K562 (cell line): ENCODE results near the gene CXXC4. TPM values are rescaled to one million over a fixed set of nuclear protein-coding genes. Genes with fewer than 3 reads are reported as not detected.

ENCODE experiments used
- ATAC-seq: fragments of 200-7000 bp; cut with Tn5 transposase; 3 replicates; pipeline ENCODE4 v1.9.1; 2020; ENCODE audit warnings: moderate library complexity
- BruUV-seq: library from RNA; stranded (reverse); fragments of 400-500 nt; replicated peaks from 2 replicates; lab custom pipeline; 2021; lab: Mats Ljungman, UMichigan
- CTCF ChIA-PET: fragments of 300-600 bp; formaldehyde crosslinking; extraction: SDS; loops from one replicate; lab custom pipeline; 2021; ENCODE audit warnings: low intra/inter-chr PET ratio; lab: Yijun Ruan, JAX
- POLR2A ChIA-PET: fragments of 300-600, 350-650 bp; sonication (Branson Sonifier 250); formaldehyde crosslinking; extraction: SDS; loops from one replicate; lab custom pipeline; 2021; ENCODE audit warnings: antibody characterized with exemption, inconsistent platforms; lab: Yijun Ruan, JAX
- DNase-seq, 4 experiments: peaks; one replicate each; pipeline versions ENCODE4 v3.0.0 to v3.0.0-alpha.2; 2011 to 2018; ENCODE audit warnings: low spot score in 3 of 4, mixed read lengths in 3 of 4; ENCODE audit errors: extremely low read depth in 1 of 4
- FAIRE-seq: peaks from 2 replicates; lab custom pipeline; 2011; peaks lifted over from hg19 to GRCh38; lab: Jason Lieb, UNC
- H2AFZ ChIP-seq: 2 replicates; pipeline ENCODE4 v1.6.0; 2011; ENCODE audit warnings: low read depth, low read length, control low read depth, inconsistent platforms
- H3K27ac ChIP-seq: fragments of 200-600 bp; 3 replicates; pipeline ENCODE4 v1.8.0; 2011; ENCODE audit warnings: low read depth, mild to moderate bottlenecking, control low read depth, inconsistent platforms, low read length, moderate library complexity, mixed read lengths; ENCODE audit errors: extremely low read depth
- H3K27me3 ChIP-seq, 2 experiments: fragments of 300-600 bp in 1 of 2; 2 replicates in 1 of 2; 3 replicates in 1 of 2; pipeline versions ENCODE4 v1.6.0 to v1.8.0; 2011; ENCODE audit warnings: inconsistent platforms in 2 of 2, low read length in 2 of 2, mild to moderate bottlenecking in 1 of 2, mixed read lengths in 1 of 2, moderate library complexity in 1 of 2; ENCODE audit not compliant: control insufficient read depth in 2 of 2, insufficient read depth in 2 of 2
- H3K36me3 ChIP-seq: fragments of 300-600 bp; 3 replicates; pipeline ENCODE4 v1.8.0; 2011; ENCODE audit warnings: mild to moderate bottlenecking, low read length, inconsistent platforms; ENCODE audit not compliant: control insufficient read depth, insufficient read depth
- H3K4me1 ChIP-seq, 2 experiments: fragments of 200-600 bp in 1 of 2; replicated peaks in 1 of 2; 2 replicates in 1 of 2; 3 replicates in 1 of 2; pipeline versions ENCODE4 v1.5.1 to v1.8.0; 2011; ENCODE audit warnings: inconsistent platforms in 2 of 2, low read length in 2 of 2, mild to moderate bottlenecking in 1 of 2, mixed read lengths in 1 of 2, moderate library complexity in 1 of 2; ENCODE audit not compliant: control insufficient read depth in 2 of 2, insufficient read depth in 2 of 2
- H3K4me2 ChIP-seq: 2 replicates; pipeline ENCODE4 v1.6.1; 2011; ENCODE audit warnings: low read length, control low read depth, inconsistent platforms, mixed read lengths; ENCODE audit not compliant: insufficient read depth
- H3K4me3 ChIP-seq: fragments of 200-600 bp; sonication (generic), shearing (Covaris generic); 2 replicates; pipeline ENCODE4 v1.5.1; 2016; ENCODE audit warnings: control low read depth, inconsistent platforms
- H3K79me2 ChIP-seq: fragments of 200-600 bp; 3 replicates; pipeline ENCODE4 v1.8.0; 2011; ENCODE audit warnings: low read length, inconsistent platforms; ENCODE audit not compliant: control insufficient read depth, insufficient read depth
- H3K9ac ChIP-seq, 2 experiments: 2 replicates each; pipeline versions ENCODE4 v1.6.0 to v1.6.1; 2011; ENCODE audit warnings: low read depth in 2 of 2, low read length in 2 of 2, control low read depth in 1 of 2, inconsistent platforms in 1 of 2, mild to moderate bottlenecking in 1 of 2, mixed read lengths in 1 of 2; ENCODE audit not compliant: insufficient read depth in 1 of 2
- H3K9me1 ChIP-seq: one replicate; pipeline ENCODE4 v1.6.0; 2011; ENCODE audit warnings: inconsistent platforms, mild to moderate bottlenecking, low read length, moderate library complexity; ENCODE audit not compliant: control insufficient read depth, insufficient read depth
- H3K9me3 ChIP-seq: replicated peaks from 2 replicates; pipeline ENCODE4 v1.5.1; 2011; ENCODE audit warnings: low read depth, low read length, inconsistent platforms; ENCODE audit not compliant: control insufficient read depth, insufficient read depth
- H4K20me1 ChIP-seq: replicated peaks from 2 replicates; pipeline ENCODE4 v1.6.1; 2011; ENCODE audit warnings: low read length, inconsistent platforms, mixed read lengths; ENCODE audit not compliant: control insufficient read depth, insufficient read depth
- HLTF ChIP-seq: fragments of 450-650 bp; IDR thresholded peaks from 2 replicates; pipeline ENCODE4 v1.6.1; 2016
- ZKSCAN1 ChIP-seq: fragments of 150-350 bp; IDR thresholded peaks from 2 replicates; pipeline ENCODE4 v1.6.1; 2016; ENCODE audit warnings: low read depth, low read length
- ZNF121 ChIP-seq: sonication (generic); formaldehyde crosslinking; conservative IDR thresholded peaks from 2 replicates; pipeline ENCODE4 v1.8.0; 2022; ENCODE audit warnings: missing genetic modification reagents
- ZNF133 ChIP-seq: fragments of 250-450 bp; sonication (Bioruptor Pico); IDR thresholded peaks from 2 replicates; pipeline ENCODE4 v1.4.0; 2020; ENCODE audit warnings: mild to moderate bottlenecking
- ZNF274 ChIP-seq: IDR thresholded peaks from 2 replicates; pipeline ENCODE4 v1.6.1; 2011; ENCODE audit warnings: low read depth, mild to moderate bottlenecking, low read length, moderate library complexity, borderline replicate concordance
- WGBS: fragments of 100-300 bp; shearing (Covaris generic); methylation state at CpG from one replicate; pipeline ENCODE4 v1.1.6; 2016; ENCODE audit warnings: low coverage, mixed read lengths; ENCODE audit not compliant: insufficient coverage; ENCODE audit errors: missing lambda C conversion rate; 5-methylcytosine and 5-hydroxymethylcytosine counted together
- in situ Hi-C: fragments of 300-500 bp; cut with MboI; formaldehyde crosslinking; loops from 4 replicates; pipeline ENCODE4 v1.15.0; 2018; ENCODE audit warnings: inconsistent platforms, mixed read lengths
- intact Hi-C: fragments of 100-400 bp; cut with micrococcal nuclease; formaldehyde crosslinking; loops from 2 replicates; pipeline ENCODE4 v1.14.2; 2022
- polyA plus RNA-seq, 8 experiments: library from polyadenylated mRNA; depleted of rRNA in 4 of 8; stranded (reverse) in 5 of 8; unstranded in 3 of 8; fragments of >200 nt; fragmentation: Nextera tagmentation in 2 of 8; fragmentation: Illumina TruSeq in 1 of 8; extraction: Ambion mirVana in 2 of 8; extraction: Trizol in 1 of 8; gene quantifications; 2 replicates each; pipeline versions ENCODE4 v1.2.1 to v1.2.3, GENCODE V29; 2011 to 2014; ENCODE audit warnings: inconsistent platforms in 1 of 8, missing spikeins in 1 of 8
- total RNA-seq, 7 experiments: library from RNA; depleted of rRNA in 6 of 7; stranded (reverse); fragments of >200 nt in 6 of 7; fragmentation: Illumina TruSeq in 2 of 7; extraction: Trizol in 2 of 7; gene quantifications; 2 replicates each; pipeline versions ENCODE4 v1.2.1 to v1.2.3, GENCODE V29; 2011 to 2021; ENCODE audit warnings: low replicate concordance in 1 of 7
- TF ChIP-seq, protein P1 (sequence below): fragments of 450-650 bp; formaldehyde crosslinking; conservative IDR thresholded peaks from 2 replicates; pipeline ENCODE4 v1.4.0; 2022; ENCODE audit warnings: mild to moderate bottlenecking, missing genetic modification characterization
- TF ChIP-seq, protein P2 (sequence below): sonication (generic); formaldehyde crosslinking; IDR thresholded peaks from 2 replicates; pipeline ENCODE4 v1.8.0; 2022; ENCODE audit warnings: mild to moderate bottlenecking, missing genetic modification reagents

Gene CXXC4
- total and polyA plus RNA-seq, 9 of the 15 experiments (the other 6 are each of a cell fraction or from before 2014, with no cell fraction given): not detected

DNA sequence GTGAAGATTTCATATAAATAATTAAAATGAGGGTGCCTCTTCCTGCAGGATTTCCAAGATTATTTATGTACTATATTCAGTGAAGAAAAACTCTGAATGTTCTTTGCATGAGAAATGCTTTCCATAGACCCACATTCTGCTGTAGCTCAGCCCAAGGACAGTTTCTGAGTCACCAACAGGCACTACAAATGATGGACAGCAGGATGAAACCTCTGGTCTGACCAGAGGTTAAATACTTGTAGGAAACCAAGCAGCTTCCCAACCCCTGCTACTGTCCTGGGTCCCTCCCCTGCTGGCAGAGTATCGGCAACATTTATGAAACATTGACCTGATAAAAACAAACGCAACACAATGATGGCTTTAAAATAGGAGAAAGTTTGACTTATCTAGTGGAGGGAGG is 73.1 kb downstream of the CXXC4 start:
- H3K9ac ChIP-seq: no peak overlapping the region
- no peak overlapping the region for H3K4me3 ChIP-seq
- no peak for DNase-seq
- H2AFZ ChIP-seq: no peak overlapping the region
- no peaks in the 10 kb centered on the region for H3K36me3 ChIP-seq
- H3K9me1 ChIP-seq: no peaks in the 10 kb centered on the region
- H3K79me2 ChIP-seq: no peaks in the 10 kb centered on the region
- no TSS peak for BruUV-seq
- TF ChIP-seq ZNF274: no peak
- TF ChIP-seq ZKSCAN1: no peak
- TF ChIP-seq, protein P1, sequence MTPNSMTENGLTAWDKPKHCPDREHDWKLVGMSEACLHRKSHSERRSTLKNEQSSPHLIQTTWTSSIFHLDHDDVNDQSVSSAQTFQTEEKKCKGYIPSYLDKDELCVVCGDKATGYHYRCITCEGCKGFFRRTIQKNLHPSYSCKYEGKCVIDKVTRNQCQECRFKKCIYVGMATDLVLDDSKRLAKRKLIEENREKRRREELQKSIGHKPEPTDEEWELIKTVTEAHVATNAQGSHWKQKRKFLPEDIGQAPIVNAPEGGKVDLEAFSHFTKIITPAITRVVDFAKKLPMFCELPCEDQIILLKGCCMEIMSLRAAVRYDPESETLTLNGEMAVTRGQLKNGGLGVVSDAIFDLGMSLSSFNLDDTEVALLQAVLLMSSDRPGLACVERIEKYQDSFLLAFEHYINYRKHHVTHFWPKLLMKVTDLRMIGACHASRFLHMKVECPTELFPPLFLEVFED (CRISPR knock-in tag): no peak
- TF ChIP-seq ZNF133: no peak
- TF ChIP-seq, all 486 proteins: peak for 0
- POLR2A ChIA-PET: no interaction called here
- no peak for ATAC-seq
- Histone ChIP-seq H3K9me3 (no peaks in the 10 kb centered on the region), H4K20me1 (no peaks in the 10 kb centered on the region), H3K27me3 (no peaks in the 10 kb centered on the region), H3K27ac (no peak overlapping the region), H3K4me1 (no peaks in the 10 kb centered on the region), H3K4me2 (no peak overlapping the region)
- FAIRE-seq: no peak
- CTCF ChIA-PET: no interaction called here
- in situ Hi-C loops: no loop called here
- intact Hi-C loops: no loop called here
- 0% methylated on average over 2 of the region's 2 CpGs for WGBS

DNA sequence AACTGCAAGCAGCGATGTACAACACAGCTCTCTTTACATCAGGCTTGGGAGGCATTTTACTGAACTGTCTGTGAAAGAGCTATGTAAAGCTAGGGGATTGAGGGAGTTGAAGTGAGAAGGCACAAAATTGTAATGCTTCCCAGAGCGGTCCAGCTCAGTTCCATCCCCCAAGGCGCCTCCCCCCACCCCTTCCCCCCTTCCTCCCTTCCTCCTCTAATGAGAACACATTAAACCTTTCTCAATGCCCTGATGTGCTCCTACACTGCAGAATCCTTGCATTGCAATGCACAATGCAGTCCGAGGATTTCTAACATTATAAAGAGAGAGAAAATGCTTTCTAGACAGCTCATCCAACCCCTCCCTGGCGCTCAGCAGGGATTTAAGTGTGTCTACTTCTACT is 73.9 kb downstream of the CXXC4 start:
- Histone ChIP-seq H3K79me2 (no peaks in the 10 kb centered on the region), H3K4me3 (no peak overlapping the region), H3K9me1 (no peaks in the 10 kb centered on the region), H3K4me1 (no peaks in the 10 kb centered on the region), H3K27me3 (no peaks in the 10 kb centered on the region), H3K27ac (no peak overlapping the region), H2AFZ (no peak overlapping the region), H4K20me1 (no peaks in the 10 kb centered on the region), H3K36me3 (no peaks in the 10 kb centered on the region), H3K9ac (no peak overlapping the region), H3K9me3 (no peaks in the 10 kb centered on the region), H3K4me2 (no peak overlapping the region)
- ChIA-PET CTCF (no interaction called here), POLR2A (no interaction called here)
- 0% methylated on average over 2 of the region's 5 CpGs for WGBS
- no TSS peak for BruUV-seq
- FAIRE-seq (no peak), DNase-seq (no peak), ATAC-seq (no peak)
- intact Hi-C loops: no loop called here
- in situ Hi-C loops: no loop called here
- TF ChIP-seq HLTF: no peak
- no peak for TF ChIP-seq ZNF121
- TF ChIP-seq, protein P2, sequence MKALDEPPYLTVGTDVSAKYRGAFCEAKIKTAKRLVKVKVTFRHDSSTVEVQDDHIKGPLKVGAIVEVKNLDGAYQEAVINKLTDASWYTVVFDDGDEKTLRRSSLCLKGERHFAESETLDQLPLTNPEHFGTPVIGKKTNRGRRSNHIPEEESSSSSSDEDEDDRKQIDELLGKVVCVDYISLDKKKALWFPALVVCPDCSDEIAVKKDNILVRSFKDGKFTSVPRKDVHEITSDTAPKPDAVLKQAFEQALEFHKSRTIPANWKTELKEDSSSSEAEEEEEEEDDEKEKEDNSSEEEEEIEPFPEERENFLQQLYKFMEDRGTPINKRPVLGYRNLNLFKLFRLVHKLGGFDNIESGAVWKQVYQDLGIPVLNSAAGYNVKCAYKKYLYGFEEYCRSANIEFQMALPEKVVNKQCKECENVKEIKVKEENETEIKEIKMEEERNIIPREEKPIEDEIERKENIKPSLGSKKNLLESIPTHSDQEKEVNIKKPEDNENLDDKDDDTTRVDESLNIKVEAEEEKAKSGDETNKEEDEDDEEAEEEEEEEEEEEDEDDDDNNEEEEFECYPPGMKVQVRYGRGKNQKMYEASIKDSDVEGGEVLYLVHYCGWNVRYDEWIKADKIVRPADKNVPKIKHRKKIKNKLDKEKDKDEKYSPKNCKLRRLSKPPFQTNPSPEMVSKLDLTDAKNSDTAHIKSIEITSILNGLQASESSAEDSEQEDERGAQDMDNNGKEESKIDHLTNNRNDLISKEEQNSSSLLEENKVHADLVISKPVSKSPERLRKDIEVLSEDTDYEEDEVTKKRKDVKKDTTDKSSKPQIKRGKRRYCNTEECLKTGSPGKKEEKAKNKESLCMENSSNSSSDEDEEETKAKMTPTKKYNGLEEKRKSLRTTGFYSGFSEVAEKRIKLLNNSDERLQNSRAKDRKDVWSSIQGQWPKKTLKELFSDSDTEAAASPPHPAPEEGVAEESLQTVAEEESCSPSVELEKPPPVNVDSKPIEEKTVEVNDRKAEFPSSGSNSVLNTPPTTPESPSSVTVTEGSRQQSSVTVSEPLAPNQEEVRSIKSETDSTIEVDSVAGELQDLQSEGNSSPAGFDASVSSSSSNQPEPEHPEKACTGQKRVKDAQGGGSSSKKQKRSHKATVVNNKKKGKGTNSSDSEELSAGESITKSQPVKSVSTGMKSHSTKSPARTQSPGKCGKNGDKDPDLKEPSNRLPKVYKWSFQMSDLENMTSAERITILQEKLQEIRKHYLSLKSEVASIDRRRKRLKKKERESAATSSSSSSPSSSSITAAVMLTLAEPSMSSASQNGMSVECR (CRISPR knock-in tag): no peak
